ENCODE data around the gene INO80D.

DNA sequence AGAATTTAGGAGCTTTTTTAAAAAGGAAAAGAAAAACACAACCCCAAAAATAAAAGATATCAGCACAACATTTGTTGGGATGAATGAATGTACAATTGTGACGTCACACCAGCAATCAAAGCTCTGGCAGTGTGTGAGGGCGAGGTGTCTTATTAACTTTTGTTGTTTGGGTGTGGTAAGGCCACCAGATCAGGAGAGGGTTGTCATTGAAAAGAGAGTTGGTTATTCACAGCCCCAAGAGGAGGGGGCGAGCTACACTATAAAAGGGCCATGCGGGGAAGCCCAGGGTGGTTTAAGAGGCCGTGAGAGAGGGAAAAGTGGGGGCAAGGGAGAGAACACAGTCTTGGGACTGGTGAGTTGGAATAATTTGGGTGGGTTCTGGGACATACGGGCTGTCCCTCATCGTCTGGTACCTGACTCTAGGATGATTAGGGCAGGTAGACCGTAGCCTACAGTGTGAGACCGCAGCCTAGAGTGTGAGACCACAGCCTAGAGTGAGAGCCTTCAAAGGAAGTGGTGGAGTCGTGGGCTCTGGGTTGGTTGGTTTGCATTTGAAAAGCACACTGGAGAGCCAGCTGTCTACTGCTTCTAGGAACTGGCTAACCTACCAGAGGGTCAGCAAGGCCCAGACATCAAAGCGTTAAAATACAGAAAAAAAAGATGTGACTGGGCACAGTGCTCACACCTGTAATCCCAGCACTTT is 128.4 kb downstream of the INO80D start:
- no peak for TF ChIP-seq E2F6 (IDR thresholded peaks at IDR 0.05)
- TF ChIP-seq CTCF (IDR thresholded peaks at IDR 0.05; ENCODE audit: control extremely low read depth in 1 of 3, insufficient read depth in 1 of 3, low read depth in 1 of 3, low read length in 3 of 3): no peak
- no peak for TF ChIP-seq JUN (IDR thresholded peaks at IDR 0.05; ENCODE audit: low read depth, low read length)
- no peak for TF ChIP-seq GABPA (IDR thresholded peaks at IDR 0.05; ENCODE audit: borderline replicate concordance, insufficient read depth, low read length)
- no peak for TF ChIP-seq KDM5A (IDR thresholded peaks at IDR 0.05; ENCODE audit: low read length)
- no peak for TF ChIP-seq RBBP5 (IDR thresholded peaks at IDR 0.05; ENCODE audit: borderline replicate concordance, low read depth, low read length)
- no peak for TF ChIP-seq POLR2A (IDR thresholded peaks at IDR 0.05; ENCODE audit: control extremely low read depth in 1 of 2, low read depth in 2 of 2, low read length in 2 of 2)
- no peak for TF ChIP-seq EZH2 (IDR thresholded peaks at IDR 0.05; ENCODE audit: low read depth, low read length, severe bottlenecking)
- no peak for TF ChIP-seq USF2 (IDR thresholded peaks at IDR 0.05; ENCODE audit: low read length)
- no peak for TF ChIP-seq SUZ12 (IDR thresholded peaks at IDR 0.05; ENCODE audit: low read length)
- TF ChIP-seq CEBPB (IDR thresholded peaks at IDR 0.05; ENCODE audit: low read depth, low read length): no peak

All from H1 (cell line).